G401.6 (cell line): ENCODE data around the gene MACROD1.

ENCODE experiments used
- FAIRE-seq: peaks from 2 replicates; lab custom pipeline; 2012; peaks lifted over from hg19 to GRCh38; lab: Jason Lieb, UNC

The MACROD1 gene

DNA sequence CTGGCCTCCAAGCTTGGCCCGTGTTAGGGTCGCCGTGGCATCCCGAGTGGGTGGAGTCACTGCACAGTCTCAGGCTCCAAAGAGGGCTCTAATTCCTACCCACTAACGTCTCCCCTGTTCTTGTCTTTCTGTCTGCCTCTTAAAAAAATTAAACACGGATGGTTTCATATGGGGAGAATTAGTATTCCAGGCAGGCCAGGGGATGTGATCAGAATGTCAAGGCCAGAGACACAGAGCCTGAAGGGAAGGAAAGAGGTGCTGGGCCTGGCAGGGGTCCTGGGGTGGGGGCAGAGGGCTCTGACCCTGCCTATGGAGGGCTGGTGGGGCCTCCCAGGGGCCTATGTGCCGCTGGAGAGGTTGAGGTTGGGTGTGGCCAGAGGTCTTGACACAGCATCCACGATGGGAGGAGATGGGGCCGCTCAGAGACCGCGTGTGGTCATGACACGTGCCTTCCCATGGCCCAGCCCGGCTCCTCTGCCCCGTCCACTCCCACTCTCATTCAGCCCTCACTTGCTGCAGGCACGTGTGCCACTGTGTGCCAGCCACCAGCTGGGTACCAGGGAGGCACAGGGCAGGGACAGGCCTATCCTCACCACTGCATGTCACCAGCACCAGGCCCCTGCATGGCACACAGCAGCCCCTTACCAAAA is 73.7 kb downstream of the MACROD1 start:
- FAIRE-seq: no peak

DNA sequence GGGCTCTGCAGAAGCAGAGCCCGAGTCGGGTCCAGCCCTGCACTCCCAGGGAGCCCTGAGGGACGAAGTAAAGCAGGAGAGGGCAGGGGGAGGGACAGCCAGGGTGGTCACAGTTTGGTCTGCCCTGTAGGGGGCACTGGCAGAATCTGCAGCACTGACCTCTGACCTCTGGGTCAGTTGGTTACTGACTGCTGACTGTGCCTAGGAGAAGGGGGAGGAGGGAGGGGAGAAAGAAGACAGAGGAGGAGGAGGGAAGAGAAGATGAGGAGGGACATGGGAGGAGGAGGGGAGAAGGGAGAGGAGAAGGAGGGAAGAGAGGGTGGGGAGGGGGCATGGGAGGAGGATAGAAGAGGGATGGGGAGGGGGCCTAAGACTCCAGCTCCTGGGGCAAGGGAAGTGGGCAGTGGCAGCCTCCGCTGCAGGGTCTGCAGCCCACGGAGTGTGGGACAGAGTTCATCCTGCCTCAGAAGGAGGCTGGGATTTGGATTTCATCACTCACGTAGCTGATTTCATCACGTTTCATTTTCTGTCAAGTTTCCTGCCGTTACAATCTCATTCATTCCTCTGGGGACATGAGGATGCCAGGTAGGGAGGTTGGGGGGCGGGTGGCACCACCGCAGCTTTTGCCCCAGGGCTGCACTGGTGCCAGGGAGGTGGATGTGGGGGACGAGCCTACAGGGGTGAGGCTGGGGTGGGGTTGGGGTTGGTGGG is 75.0 kb downstream of the MACROD1 start:
- FAIRE-seq: no peak

DNA sequence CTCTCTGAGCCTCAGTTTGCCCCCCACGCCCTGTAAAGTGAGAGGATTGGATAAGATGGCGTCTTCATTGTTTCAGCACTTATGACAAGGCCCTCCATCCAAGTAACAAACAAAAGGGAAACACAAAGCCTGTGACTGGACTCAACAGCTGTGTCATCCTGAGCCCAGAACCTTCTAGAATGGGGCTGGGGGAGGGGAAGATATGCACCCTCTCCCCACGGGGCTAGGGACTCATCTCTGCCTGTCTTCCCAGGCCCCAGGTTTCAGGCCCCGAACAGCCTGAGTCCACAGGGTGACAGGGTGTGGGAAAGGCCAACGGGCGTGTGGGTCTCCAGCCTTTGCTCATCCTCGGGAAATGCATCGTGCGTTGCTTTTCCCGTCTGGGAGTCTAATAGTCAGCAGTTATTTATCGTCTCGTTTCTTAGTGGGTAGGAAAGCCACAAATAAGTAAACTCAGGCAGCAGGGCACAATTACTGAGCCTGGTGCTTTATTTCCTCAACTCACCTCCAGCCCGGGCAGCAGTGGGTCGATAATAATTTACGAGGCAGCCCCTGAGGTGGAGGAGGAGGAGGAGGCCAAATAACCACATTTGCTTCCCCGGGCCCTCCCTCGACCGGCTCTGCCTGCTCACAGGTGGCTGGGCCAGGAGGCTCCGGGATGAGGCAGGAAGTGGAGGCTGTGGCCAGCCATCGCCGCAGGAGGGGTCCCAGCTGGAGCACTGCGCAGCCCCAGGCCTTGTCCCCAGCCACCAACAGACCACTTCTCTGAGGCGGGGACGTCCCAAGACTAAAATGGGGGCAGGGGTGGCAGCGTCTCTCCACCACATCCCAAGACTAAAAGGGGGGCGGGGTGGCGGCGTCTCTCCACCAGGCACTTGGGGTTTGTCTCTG is 75.8 kb downstream of the MACROD1 start:
- FAIRE-seq: no peak

DNA sequence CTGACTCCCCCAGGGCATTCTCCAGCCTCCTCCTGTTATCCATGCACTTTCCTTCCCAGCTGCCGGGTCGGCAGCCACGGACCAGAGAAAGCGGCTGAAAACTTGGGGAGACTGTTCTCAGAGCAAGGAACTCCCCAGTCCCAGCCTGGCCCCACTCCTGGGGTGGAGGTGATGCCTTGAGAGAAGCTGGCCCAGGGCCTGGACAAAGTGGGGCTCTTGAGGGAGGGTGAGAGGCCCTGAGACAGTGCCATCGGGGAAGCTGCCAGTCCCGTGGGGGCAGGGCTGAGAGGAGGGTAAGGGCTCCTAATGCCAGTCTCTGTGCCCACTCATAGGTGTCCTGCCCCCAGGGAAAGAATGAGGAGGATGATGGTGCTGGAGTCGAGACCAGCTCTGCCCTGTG is 76.4 kb downstream of the MACROD1 start:
- no peak for FAIRE-seq

DNA sequence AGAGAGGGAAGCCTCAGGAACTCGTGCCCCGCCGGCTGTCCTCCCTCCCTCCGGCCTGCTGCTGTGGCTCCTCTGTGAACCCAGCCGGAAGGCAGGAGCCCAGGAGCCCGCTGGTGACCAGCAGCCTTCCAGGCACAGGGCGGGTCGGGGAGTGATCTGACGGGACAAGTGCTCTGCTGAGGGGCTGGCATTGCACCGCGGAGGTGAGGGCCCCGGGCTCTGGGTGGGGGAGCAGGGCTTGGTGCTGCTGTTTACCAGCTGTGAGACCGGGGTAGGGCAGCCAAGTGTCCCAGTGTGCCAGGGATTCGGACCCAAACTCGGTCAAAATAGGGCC is 76.9 kb downstream of the MACROD1 start:
- no peak for FAIRE-seq

DNA sequence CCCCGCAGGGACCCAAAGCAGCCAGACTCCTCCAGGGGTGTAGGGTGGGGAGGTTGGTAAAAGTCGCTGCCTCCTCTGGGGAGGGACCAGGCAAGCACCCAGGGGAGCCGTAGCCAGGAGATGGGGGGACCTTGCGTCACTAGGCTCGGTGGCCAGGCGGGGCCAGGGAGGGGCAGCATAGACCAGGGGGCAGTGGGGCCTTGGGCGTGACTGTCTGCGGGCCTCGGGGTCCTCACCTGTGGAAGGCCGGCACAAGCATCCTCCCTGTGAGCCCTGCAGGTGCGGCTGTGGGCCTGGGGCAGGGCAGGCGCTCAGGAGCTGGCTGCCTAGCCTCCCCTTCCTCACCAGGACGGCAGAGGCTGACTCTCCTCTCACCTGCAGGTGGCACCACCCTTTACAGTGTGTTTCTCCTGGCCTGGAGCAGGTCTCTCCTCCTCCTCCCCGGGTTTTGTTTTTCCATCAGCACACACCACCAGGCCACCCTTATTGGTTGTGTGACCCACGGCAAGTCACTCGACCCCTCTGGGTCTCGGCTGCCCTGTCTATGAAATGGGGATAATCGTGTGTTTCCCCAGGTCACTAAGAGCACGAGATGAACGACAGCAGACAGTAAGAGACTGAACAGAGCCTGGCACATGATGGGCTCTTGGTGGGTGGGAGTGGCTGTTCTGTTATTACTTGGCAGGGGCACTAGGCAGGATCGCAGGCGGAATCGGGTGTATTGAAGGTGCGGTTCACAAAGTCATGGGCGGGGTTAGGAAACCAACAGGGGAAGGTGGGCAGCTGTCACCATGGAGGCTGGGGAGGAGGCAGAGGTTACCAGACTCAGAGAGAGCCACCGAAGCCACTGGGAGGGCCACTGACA is 77.5 kb downstream of the MACROD1 start:
- no peak for FAIRE-seq

DNA sequence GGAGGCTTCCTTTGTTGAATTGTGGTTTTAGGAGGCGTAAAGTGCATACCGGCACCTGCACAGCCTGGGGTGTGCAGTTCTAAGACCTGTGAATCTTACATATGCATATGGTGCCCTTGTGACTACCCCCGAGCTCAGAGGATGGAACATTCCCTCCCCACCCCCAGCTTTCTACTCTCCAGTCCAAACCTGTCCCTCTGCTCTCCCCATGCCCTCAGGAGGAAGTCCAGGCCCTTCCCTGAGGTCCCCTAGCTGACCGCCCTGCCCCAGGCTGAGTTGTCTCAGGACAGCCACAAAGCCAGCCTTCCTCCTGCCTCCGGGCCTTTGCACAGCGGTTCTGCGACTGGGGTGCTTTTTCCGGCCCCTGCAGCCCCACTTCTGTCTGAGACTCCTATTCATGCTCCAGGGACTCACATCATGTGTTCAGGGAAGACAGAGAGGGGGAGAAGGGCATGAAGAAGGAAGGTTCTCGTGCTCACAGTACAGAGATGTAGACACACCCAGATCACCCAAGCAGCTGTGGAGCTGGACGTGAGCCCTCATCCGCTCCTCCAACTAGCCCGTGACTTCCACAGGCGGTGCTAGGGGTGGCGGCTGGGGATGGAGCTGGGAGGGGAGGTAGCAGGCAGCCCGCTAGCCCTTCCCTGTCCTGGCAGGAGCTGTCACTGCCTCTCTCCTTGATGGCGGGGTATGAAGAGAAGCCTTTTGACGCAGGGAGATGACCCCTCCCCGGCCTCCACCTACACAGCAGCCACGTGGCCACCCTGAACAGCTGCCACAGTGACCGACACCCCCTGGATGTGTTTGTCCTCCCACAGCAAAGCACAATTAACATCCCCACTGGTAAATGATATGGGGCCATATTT is 79.4 kb downstream of the MACROD1 start:
- no peak for FAIRE-seq

DNA sequence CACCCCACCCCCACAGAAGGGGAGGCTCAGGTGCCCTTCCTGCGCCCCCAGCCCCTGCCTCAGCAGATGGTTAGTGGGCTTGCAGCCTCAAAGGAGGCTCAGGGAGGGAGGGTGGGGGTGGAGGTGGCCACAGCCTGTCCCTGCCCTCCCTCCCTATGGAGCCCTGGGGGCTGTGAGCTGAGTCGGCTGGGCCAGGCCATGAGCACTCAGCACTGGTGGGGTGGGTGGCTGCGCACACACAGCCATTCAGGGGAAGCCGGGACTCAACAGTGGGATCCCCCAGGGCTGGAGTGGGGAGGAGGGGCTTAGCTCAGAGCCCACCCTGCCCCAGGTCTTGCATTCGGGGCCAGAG is 80.0 kb downstream of the MACROD1 start:
- FAIRE-seq: no peak

- FAIRE-seq: no peak
Measured at GRCh38 chr11:64084951-64085710, 80.8 kb downstream of the MACROD1 start.

- FAIRE-seq: no peak
Measured at GRCh38 chr11:64084146-64084950, 81.6 kb downstream of the MACROD1 start.

DNA sequence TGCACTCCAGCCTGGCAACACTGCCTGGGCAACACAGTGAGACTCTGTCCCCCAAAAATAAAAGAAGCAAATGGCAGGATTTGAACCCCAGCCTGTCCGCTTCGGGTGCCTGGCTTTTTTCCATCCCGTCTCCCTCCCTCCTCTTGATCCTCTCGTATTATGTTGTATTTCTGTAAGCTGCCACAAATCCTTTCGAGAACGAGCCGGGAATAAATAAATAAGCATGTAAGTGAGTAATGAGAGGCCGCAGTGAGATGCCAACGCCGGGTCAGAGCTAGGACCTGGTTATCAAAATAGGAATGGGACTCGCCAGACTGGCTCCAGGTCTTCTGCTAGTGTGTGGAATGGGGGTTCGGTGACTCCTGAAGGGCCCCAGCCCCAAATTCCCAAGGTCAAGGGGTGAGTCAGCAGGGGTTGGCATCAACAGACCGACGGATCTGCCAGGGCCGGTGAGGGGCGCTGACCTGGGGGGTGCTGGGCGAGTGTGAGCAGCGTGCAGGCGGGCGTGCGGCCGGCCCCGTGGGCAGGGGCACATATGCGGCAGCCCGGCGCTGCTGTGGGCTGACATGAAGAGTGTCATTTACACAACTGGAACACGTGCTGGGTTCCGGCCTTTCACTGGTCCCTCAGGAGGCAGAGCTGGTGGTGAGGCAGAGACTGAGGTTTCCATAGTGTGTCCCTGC is 82.4 kb downstream of the MACROD1 start:
- FAIRE-seq: no peak

DNA sequence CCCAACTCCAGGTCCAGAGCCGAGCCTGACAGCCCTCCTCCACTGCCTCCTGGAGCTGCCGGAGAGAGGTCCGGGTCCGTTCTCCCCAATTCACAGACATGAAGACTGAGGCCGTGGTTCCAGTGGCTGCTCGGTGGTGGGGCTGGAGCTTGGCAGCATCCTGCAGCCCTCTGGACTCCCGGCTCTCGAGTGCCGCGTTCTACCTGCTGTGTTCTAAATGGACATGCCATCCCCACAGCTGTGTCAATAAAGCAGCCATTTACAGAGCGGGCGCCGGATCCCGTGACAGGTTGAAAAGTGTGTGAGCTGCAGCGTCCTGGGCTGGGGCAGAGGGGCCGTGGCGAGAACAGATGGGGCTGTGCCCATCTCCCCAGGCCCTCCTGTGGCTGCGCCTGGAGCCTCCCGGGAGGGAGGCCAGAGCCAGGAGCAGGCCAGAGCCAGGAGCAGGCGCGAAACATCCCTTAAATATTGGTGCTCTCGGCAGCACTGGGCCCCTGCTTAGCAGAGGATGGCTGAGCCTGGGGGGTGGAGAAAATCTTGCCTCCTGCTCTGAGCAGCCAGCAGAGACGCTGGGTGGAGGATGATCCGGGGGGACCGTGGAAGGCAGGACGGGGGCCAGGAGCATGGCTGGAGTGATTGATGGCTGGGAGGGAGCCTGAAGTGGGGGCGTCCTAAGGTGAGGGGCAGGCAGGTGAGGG is 84.0 kb downstream of the MACROD1 start:
- no peak for FAIRE-seq

DNA sequence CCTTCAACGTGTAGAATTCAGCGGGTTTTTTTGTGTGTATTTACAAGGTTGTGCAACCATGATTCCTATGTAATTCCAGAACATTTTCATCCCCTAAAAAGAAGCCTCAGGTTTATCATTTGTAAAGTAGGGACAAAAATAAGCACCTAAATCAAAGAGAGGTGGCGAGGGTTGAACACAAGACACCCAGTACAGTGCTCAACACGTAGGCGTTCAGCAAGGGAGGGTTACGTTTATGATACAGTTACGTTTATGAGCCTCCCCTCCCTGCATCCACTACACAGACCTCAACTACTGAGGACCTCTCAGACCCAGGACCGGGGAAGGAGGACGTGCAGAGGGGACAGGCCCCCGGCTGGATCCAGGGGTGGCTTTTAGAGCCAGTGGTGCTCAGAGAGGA is 85.5 kb downstream of the MACROD1 start:
- FAIRE-seq: no peak

DNA sequence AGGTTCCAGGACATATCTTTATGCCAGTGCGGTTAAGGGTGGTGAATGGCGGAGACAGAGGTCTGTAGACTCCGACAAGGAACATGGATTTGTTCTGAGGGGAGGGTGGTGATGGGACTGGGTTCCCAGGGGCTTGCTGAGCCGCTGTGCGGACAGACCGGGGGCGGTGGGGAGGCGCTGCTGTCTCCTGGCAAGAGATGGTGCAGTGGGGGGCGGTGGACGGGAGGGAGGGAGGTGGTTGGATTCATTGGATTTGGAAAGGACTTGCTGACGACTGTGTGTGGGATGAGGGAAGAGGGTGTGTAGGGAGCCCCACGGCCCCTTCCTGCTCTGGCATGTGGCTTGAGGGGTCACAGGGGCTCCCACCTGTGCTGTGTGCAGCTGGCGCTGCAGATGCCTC is 87.0 kb downstream of the MACROD1 start:
- FAIRE-seq: no peak

GRCh38 chr11:64078284-64078683 is 87.6 kb downstream of the MACROD1 start:
- FAIRE-seq: no peak

- no peak for FAIRE-seq
Measured at GRCh38 chr11:64077607-64078006, 88.3 kb downstream of the MACROD1 start.

GRCh38 chr11:64076758-64077157 is 89.2 kb downstream of the MACROD1 start:
- no peak for FAIRE-seq

GRCh38 chr11:64074239-64074638 is 91.7 kb downstream of the MACROD1 start:
- FAIRE-seq: no peak

GRCh38 chr11:64073542-64073941 is 92.4 kb downstream of the MACROD1 start:
- FAIRE-seq: no peak
